ENCODE measurements around the gene UVRAG.

DNA sequence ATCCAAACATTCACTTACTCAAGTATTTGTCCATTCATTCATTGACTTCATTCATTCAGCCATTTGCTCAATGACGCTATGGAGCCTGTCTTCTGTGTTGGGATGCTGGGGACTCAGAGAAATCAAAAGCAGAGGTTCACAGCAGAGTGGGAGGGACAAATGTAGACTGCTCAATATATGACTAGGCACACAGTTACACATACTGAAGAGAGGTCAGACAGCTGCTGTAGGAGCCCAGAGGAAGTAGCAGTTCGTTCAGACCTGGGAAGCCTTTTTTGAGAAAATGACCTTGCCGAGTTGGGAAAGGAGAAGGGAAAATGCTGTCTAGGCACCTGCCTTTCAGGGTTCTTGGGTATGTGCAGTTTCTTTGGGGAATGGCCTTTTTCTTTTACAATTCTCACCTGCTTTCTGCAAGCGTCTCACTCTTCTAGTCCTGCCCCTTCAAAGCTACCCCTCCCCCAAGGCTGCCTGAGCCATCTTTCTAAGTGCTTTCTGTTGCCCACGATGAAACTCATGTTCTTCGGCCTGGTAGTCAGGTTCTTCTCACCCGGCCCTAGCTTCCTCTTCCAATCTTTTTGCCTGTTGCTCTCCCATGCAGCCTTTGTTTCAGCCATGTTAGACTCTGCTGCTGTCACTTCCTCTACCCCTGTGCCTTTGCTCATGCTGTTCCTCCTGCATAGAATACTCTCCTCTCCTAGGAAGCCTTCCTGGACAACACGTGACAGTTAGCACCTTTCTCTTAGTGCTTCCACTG is 4.2 kb upstream of the UVRAG start:
- TF ChIP-seq, protein P1, sequence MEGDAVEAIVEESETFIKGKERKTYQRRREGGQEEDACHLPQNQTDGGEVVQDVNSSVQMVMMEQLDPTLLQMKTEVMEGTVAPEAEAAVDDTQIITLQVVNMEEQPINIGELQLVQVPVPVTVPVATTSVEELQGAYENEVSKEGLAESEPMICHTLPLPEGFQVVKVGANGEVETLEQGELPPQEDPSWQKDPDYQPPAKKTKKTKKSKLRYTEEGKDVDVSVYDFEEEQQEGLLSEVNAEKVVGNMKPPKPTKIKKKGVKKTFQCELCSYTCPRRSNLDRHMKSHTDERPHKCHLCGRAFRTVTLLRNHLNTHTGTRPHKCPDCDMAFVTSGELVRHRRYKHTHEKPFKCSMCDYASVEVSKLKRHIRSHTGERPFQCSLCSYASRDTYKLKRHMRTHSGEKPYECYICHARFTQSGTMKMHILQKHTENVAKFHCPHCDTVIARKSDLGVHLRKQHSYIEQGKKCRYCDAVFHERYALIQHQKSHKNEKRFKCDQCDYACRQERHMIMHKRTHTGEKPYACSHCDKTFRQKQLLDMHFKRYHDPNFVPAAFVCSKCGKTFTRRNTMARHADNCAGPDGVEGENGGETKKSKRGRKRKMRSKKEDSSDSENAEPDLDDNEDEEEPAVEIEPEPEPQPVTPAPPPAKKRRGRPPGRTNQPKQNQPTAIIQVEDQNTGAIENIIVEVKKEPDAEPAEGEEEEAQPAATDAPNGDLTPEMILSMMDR (IDR thresholded peaks at IDR 0.05), result no peak
- no peak for TF ChIP-seq POLR2A (IDR thresholded peaks at IDR 0.05)

Measured in lower leg skin (tissue), 3 donors.